Peyer's patch (tissue), 4 donors: ENCODE data around the gene CMTM6. TPM values are rescaled to one million over a fixed set of nuclear protein-coding genes. Genes with fewer than 3 reads are reported as not detected.

Source experiments
- DNase-seq, 3 donors: peaks; one replicate each; pipeline ENCODE4 v3.0.0-alpha.2; 2017 to 2019
- H3K27ac ChIP-seq, 4 donors: fragments of 200-600 bp; sonication (generic); one replicate each; pipeline ENCODE4 v1.5.1; 2016 to 2019
- H3K27me3 ChIP-seq, 2 donors: fragments of 200-600 bp; sonication (generic); one replicate each; pipeline ENCODE4 v1.5.1; 2019
- H3K36me3 ChIP-seq, 3 donors: fragments of 200-600 bp; sonication (generic); one replicate each; pipeline ENCODE4 v1.5.1; 2016 to 2019
- H3K4me1 ChIP-seq, 4 donors: fragments of 200-600 bp; sonication (generic); one replicate each; pipeline ENCODE4 v1.5.1; 2016 to 2019
- H3K4me3 ChIP-seq, 4 donors: fragments of 200-600 bp; sonication (generic); 1 replicate in 3 of 4; 2 replicates in 1 of 4; pipeline ENCODE4 v1.5.1; 2016 to 2019; ENCODE audit warnings: mild to moderate bottlenecking in 1 of 4
- H3K9me3 ChIP-seq, 4 donors: fragments of 200-600 bp; sonication (generic); one replicate each; pipeline ENCODE4 v1.5.1; 2016 to 2019; ENCODE audit warnings: mild to moderate bottlenecking in 1 of 4
- CTCF ChIP-seq, 6 experiments: fragments of 450-650 bp in 4 of 6; fragments of 200-600 bp in 2 of 6; sonication (generic) in 1 of 6; IDR thresholded peaks; one replicate each; pipeline ENCODE4 v1.5.1; 2017 to 2019; ENCODE audit warnings: antibody characterized with exemption in 6 of 6, mild to moderate bottlenecking in 3 of 6, moderate library complexity in 1 of 6
- POLR2A ChIP-seq, 2 donors: fragments of 450-650 bp; IDR thresholded peaks; one replicate each; pipeline ENCODE4 v1.5.1; 2017; ENCODE audit warnings: antibody characterized with exemption in 2 of 2, mild to moderate bottlenecking in 2 of 2, moderate library complexity in 2 of 2
- total RNA-seq, 4 donors: library from RNA; depleted of rRNA; stranded (reverse); fragments of >200 nt; gene quantifications; one replicate each; pipeline ENCODE4 v1.1.0, GENCODE V29; 2016

Gene CMTM6
- total RNA-seq, 4 donors from 2014 or later, result 14.9 to 32.8 (median 26.8) TPM

GRCh38 chr3:32502946-32503286 is 264 bp upstream of the CMTM6 start:
- Histone ChIP-seq H3K27me3 (no peaks in the 10 kb centered on the region), H3K9me3 (no peaks in the 10 kb centered on the region), H3K4me1 (peaks cover 0 to 9% (median 2%) of the 10 kb centered on the region in 4 donors), H3K36me3 (no peaks in the 10 kb centered on the region), H3K4me3 (peak overlapping the region; percentile 74 to 89 (median 82)), H3K27ac (peak overlapping the region; percentile 91 to 99 (median 95))
- DNase-seq, result no peak
- TF ChIP-seq CTCF (IDR thresholded peaks at IDR 0.05) (no peak), POLR2A (IDR thresholded peaks at IDR 0.05) (no peak)

GRCh38 chr3:32501783-32502117 is 902 bp downstream of the CMTM6 start:
- no peaks in the 10 kb centered on the region for H3K36me3 ChIP-seq
- peak overlapping the region; percentile 74 to 89 (median 82) for H3K4me3 ChIP-seq
- no peaks in the 10 kb centered on the region for H3K27me3 ChIP-seq
- no peak for DNase-seq
- no peaks in the 10 kb centered on the region for H3K9me3 ChIP-seq
- H3K4me1 ChIP-seq, result peaks cover 0 to 9% (median 2%) of the 10 kb centered on the region in 4 donors
- H3K27ac ChIP-seq, result peak overlapping the region; percentile 91 to 99 (median 95)
- no peak for TF ChIP-seq CTCF (IDR thresholded peaks at IDR 0.05)
- no peak for TF ChIP-seq POLR2A (IDR thresholded peaks at IDR 0.05)

- Histone ChIP-seq H3K27me3 (no peaks in the 10 kb centered on the region), H3K9me3 (no peaks in the 10 kb centered on the region), H3K4me1 (peaks cover 0 to 9% (median 2%) of the 10 kb centered on the region in 4 donors), H3K4me3 (peak overlapping the region; percentile 74 to 89 (median 82)), H3K36me3 (no peaks in the 10 kb centered on the region), H3K27ac (peak overlapping the region; percentile 91 to 99 (median 95))
- TF ChIP-seq CTCF (IDR thresholded peaks at IDR 0.05) (no peak), POLR2A (IDR thresholded peaks at IDR 0.05) (no peak)
- DNase-seq, result no peak
Observed at GRCh38 chr3:32500880-32501782, 1.5 kb downstream of the CMTM6 start.

GRCh38 chr3:32500231-32500630 is 2.4 kb downstream of the CMTM6 start:
- H3K4me3 ChIP-seq, result no peak overlapping the region
- no peaks in the 10 kb centered on the region for H3K36me3 ChIP-seq
- H3K27ac ChIP-seq, result no peak overlapping the region
- H3K9me3 ChIP-seq, result no peaks in the 10 kb centered on the region
- no peaks in the 10 kb centered on the region for H3K27me3 ChIP-seq
- no peak for DNase-seq
- TF ChIP-seq POLR2A (IDR thresholded peaks at IDR 0.05), result no peak
- TF ChIP-seq CTCF (IDR thresholded peaks at IDR 0.05), result no peak
- peaks cover 0 to 9% (median 4%) of the 10 kb centered on the region in 4 donors for H3K4me1 ChIP-seq

GRCh38 chr3:32499585-32499984 is 3.1 kb downstream of the CMTM6 start:
- Histone ChIP-seq H3K27me3 (no peaks in the 10 kb centered on the region), H3K4me3 (no peak overlapping the region), H3K36me3 (no peaks in the 10 kb centered on the region), H3K4me1 (peaks cover 0 to 13% (median 4%) of the 10 kb centered on the region in 4 donors), H3K9me3 (no peaks in the 10 kb centered on the region), H3K27ac (no peak overlapping the region)
- no peak for TF ChIP-seq POLR2A (IDR thresholded peaks at IDR 0.05)
- TF ChIP-seq CTCF (IDR thresholded peaks at IDR 0.05), result no peak
- DNase-seq, result no peak
